ENCODE measurements around the gene LCP1. TPM values are rescaled to one million over a fixed set of nuclear protein-coding genes. Genes with fewer than 3 reads are reported as not detected.

LCP1 gene
- total and polyA plus RNA-seq, 2 of the 13 experiments (the other 11 are each of a cell fraction or from before 2014, with no cell fraction given), result 1.6 TPM

- CTCF ChIA-PET (ENCODE audit: low intra/inter-chr PET ratio, low total read pairs), result no interaction called here
- Histone ChIP-seq H4K20me1 (ENCODE audit: insufficient read depth, low read length) (no peaks in the 10 kb centered on the region), H3K4me1 (ENCODE audit: insufficient read depth, low read length) (peaks cover 10% of the 10 kb centered on the region; the same call in 1 of the 2 replicates), H3K27ac (ENCODE audit: extremely low read length, insufficient read depth, low read length) (no peak overlapping the region), H3K4me2 (ENCODE audit: low read depth, low read length) (no peak overlapping the region), H3K9me3 (ENCODE audit: low read length) (no peaks in the 10 kb centered on the region), H3K27me3 (ENCODE audit: control insufficient read depth in 1 of 2, insufficient read depth in 2 of 2, low read length in 2 of 2) (0 out of 5 replicates have a peak, but pooled peaks cover 0 to 4% of the 10 kb centered on the region in 2 experiments), H3K4me3 (replicated peaks in 1 of 3; ENCODE audit: insufficient read depth in 1 of 3, low read depth in 2 of 3, low read length in 3 of 3) (no peak overlapping the region), H2AFZ (ENCODE audit: low read length) (no peak overlapping the region), H3K79me2 (ENCODE audit: insufficient read depth, low read length) (no peaks in the 10 kb centered on the region), H3K9ac (ENCODE audit: insufficient read depth, low read depth, low read length) (no peak overlapping the region), H3K36me3 (replicated peaks in 1 of 2; ENCODE audit: control insufficient read depth in 1 of 2, insufficient read depth in 2 of 2, low read length in 2 of 2) (no peaks in the 10 kb centered on the region)
- WGBS (ENCODE audit: low lambda C conversion rate), result 23% methylated on average over 4 of the region's 4 CpGs
- no peak for FAIRE-seq
- TF ChIP-seq ZNF44 (CRISPR knock-in tag; IDR thresholded peaks at IDR 0.05), result no peak
- TF ChIP-seq TCF7 (IDR thresholded peaks at IDR 0.05; ENCODE audit: low read depth), result no peak
- TF ChIP-seq RFX5 (IDR thresholded peaks at IDR 0.05; ENCODE audit: low read depth, low read length), result no peak
- TF ChIP-seq, protein P1, sequence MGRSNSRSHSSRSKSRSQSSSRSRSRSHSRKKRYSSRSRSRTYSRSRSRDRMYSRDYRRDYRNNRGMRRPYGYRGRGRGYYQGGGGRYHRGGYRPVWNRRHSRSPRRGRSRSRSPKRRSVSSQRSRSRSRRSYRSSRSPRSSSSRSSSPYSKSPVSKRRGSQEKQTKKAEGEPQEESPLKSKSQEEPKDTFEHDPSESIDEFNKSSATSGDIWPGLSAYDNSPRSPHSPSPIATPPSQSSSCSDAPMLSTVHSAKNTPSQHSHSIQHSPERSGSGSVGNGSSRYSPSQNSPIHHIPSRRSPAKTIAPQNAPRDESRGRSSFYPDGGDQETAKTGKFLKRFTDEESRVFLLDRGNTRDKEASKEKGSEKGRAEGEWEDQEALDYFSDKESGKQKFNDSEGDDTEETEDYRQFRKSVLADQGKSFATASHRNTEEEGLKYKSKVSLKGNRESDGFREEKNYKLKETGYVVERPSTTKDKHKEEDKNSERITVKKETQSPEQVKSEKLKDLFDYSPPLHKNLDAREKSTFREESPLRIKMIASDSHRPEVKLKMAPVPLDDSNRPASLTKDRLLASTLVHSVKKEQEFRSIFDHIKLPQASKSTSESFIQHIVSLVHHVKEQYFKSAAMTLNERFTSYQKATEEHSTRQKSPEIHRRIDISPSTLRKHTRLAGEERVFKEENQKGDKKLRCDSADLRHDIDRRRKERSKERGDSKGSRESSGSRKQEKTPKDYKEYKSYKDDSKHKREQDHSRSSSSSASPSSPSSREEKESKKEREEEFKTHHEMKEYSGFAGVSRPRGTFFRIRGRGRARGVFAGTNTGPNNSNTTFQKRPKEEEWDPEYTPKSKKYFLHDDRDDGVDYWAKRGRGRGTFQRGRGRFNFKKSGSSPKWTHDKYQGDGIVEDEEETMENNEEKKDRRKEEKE (IDR thresholded peaks at IDR 0.05), result no peak
- TF ChIP-seq, protein P2, sequence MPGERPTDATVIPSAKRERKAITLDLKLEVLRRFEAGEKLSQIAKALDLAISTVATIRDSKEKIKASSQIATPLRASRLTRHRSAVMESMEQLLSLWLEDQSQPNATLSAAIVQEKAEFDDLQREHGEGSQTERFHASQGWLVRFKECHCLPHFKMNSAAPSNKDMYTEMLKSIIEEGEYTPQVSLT (CRISPR knock-in tag; IDR thresholded peaks at IDR 0.05; ENCODE audit: borderline replicate concordance, low read depth), result no peak
- TF ChIP-seq, protein P3, sequence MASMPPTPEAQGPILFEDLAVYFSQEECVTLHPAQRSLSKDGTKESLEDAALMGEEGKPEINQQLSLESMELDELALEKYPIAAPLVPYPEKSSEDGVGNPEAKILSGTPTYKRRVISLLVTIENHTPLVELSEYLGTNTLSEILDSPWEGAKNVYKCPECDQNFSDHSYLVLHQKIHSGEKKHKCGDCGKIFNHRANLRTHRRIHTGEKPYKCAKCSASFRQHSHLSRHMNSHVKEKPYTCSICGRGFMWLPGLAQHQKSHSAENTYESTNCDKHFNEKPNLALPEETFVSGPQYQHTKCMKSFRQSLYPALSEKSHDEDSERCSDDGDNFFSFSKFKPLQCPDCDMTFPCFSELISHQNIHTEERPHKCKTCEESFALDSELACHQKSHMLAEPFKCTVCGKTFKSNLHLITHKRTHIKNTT (CRISPR knock-in tag; IDR thresholded peaks at IDR 0.05), result no peak
- TF ChIP-seq ATF2 (CRISPR knock-in tag; IDR thresholded peaks at IDR 0.05), result no peak
- no peak for TF ChIP-seq FOXO1 (CRISPR knock-in tag; IDR thresholded peaks at IDR 0.05)
- no peak for TF ChIP-seq ZKSCAN5 (CRISPR knock-in tag; IDR thresholded peaks at IDR 0.05)
- no peak for TF ChIP-seq TFE3 (CRISPR knock-in tag; IDR thresholded peaks at IDR 0.05)
- TF ChIP-seq ZBTB42 (CRISPR knock-in tag; IDR thresholded peaks at IDR 0.05), result no peak
- no peak for TF ChIP-seq ZNF331 (CRISPR knock-in tag; IDR thresholded peaks at IDR 0.05)
- no peak for TF ChIP-seq ZNF672 (CRISPR knock-in tag; IDR thresholded peaks at IDR 0.05)
- no peak for TF ChIP-seq ZNF446 (CRISPR knock-in tag; IDR thresholded peaks at IDR 0.05)
- no peak for TF ChIP-seq ZBTB26 (CRISPR knock-in tag; IDR thresholded peaks at IDR 0.05; ENCODE audit: borderline replicate concordance)
- ATAC-seq, result no peak
- in situ Hi-C loops (cut with HindIII; ENCODE audit: extremely low pct_ligation_motif_present, low pct_unique_long_range_greater_than_20kb) (no loop called here), intact Hi-C loops (cut with micrococcal nuclease; ENCODE audit: unreplicated experiment) (no loop called here)
- DNase-seq (ENCODE audit: low spot score), result no peak
- POLR2A ChIA-PET, result no interaction called here
- BruUV-seq (replicated peaks), result no TSS peak
Observed at GRCh38 chr13:46185634-46186033, 3.7 kb upstream of the LCP1 start.
